Measurements from ENCODE around the gene CLSTN2.

The CLSTN2 gene

DNA sequence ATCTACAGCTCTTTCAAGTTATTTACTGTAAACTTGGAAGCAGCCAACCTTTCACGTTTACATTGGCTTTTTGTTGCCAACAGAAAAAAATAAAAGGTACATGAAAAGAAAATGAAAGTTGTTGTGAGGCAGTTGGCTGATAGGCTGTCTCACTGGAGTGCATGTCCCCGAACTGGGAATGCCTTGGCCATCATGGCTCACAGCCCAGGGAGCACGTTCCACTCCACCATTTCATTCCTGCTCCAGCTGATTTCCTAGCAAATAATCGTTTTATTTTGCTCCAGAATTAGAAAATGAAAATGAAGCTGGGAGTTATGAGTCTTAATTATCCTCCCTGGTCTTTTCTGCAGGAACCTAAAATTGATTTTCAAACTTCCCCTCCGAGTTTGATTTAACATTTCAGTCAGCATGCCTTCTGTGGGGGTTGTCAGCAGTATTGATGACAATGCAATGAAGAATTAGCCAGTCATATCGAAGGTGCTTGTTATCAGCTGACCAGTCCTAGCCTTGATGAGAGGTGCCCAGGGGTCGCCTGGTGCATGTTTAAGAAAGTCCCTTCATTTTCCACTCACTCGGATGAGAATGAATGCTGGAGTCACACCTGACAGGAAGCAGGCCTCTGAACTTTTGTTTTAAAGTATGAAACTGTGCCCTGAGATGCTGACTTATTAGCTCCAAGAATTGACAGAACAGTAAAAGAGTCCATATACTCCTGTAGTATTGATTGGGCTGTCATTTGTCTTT, 449.2 kb downstream of the CLSTN2 start:
- TF ChIP-seq ZNF274 (IDR thresholded peaks at IDR 0.05; ENCODE audit: low read depth, low read length), result no peak

DNA sequence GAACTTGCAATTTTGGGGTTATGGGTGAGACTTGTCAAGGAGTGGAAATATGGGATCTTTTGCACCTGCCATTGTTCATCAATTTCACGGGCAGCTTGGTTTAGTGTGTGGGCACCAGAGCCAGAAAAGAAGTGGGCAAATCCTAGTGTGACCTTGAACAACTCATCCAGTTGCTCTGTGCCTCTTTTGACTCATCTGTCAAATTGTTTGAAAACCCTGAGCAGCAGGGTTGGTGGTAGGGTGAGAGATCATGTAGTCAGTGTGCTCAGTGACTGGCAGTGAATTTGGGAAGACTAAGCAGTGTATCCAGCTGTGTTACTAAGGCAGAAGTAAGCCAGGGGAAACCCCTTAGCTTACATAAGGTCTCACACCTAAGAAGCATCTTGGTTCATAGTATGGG, 449.9 kb downstream of the CLSTN2 start:
- no peak overlapping the region for H3K4me3 ChIP-seq (ENCODE audit: low read length)
- TF ChIP-seq ZNF274 (IDR thresholded peaks at IDR 0.05; ENCODE audit: low read depth, low read length), result no peak

More for the DNA sequence above, 449.2 kb downstream of the CLSTN2 start:
- H3K4me3 ChIP-seq (ENCODE audit: low read length), result no peak overlapping the region

DNA sequence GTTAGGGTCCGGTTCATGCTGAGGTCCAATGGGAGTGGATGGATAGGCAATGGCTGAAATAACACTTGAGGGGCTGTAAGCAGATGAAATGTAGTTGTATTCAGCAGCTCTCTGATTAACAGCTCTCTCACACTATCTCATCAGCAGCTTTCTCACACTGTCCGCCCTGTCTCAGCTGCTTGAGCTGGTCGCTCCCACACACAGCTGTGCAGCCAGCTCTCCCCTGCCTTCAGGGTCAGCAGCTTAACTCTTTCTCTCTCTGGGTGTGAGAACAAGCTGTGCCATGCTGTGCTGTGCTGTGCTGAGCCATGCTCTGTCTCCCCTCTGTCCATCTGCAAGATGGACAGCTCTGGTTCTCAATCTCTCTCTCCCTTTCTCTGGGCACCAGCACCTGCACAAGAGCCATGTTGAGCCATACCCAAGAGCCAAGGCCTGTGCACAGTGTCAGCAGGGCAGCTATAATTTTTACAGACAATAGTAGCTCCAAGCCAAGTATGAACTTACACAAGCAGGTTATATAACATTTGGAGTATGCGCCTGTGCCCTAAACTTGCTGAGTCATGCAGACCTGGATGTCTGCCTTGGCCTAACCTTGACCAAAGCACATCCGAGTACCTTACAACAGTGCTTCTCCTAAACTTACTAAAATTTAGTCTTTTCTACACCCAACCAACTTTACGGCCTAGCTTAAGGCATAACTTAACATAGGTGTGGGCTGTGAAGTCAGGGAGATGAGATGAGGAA, 451.5 kb downstream of the CLSTN2 start:
- TF ChIP-seq ZNF274 (IDR thresholded peaks at IDR 0.05; ENCODE audit: low read depth, low read length), result no peak

DNA sequence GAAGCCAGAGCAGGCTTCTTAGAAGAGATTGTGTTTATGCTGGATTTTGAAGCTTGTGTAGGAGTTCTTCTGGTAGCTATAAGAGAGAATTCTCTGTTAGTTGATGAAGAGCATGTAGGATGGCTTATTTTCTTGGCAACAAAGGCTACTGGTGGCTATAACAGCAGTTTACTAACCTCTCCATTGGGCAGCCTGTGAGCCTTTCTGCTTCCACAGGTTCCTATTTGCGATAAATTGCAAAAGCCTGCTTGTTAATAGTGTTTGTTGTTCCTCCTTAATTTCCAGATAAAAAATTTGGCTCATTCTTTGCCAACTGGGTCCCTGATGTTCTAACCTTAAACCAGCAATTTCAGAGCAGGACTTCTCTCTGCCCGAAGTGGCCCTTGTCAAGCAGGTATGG, 452.3 kb downstream of the CLSTN2 start:
- H3K4me3 ChIP-seq (ENCODE audit: low read length), result no peak overlapping the region

More for the DNA sequence above, 451.5 kb downstream of the CLSTN2 start:
- H3K4me3 ChIP-seq (ENCODE audit: low read length), result no peak overlapping the region

DNA sequence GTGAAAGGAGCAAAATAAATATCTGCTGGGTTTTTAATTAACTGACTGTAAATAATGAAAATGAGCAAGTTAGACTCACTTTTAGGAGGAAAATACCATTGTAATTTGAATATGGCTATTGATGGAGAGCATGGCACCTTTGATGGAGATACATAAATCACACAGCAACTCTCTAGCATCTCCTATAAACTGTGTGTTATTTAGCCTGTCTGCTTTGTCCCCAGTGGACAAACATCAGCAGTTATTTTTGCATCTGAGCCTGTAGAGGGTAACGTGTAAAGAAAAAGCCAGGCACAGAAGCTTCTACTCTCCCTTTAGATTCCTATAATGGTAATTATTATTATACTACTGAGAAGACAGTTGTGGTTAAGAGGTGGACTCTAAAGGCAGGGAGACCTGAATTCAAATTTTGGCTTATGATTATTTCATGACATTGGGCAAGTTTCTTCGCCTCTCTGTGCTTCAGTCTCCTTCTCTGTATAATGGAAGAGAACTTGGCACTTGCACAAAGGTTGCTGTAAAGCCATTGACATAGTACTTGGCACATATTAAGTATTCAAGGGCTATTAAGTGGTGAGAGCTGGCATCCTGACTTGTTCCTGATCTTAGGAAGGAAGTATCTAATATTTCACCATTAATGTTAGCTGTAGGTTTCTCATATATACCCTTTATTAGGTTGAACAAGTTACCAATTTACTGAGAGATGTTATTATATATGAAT, 453.4 kb downstream of the CLSTN2 start:
- no peak overlapping the region for H3K4me3 ChIP-seq (ENCODE audit: low read length)
- TF ChIP-seq ZNF274 (IDR thresholded peaks at IDR 0.05; ENCODE audit: low read depth, low read length), result no peak

More for the DNA sequence above, 452.3 kb downstream of the CLSTN2 start:
- no peak for TF ChIP-seq ZNF274 (IDR thresholded peaks at IDR 0.05; ENCODE audit: low read depth, low read length)

DNA sequence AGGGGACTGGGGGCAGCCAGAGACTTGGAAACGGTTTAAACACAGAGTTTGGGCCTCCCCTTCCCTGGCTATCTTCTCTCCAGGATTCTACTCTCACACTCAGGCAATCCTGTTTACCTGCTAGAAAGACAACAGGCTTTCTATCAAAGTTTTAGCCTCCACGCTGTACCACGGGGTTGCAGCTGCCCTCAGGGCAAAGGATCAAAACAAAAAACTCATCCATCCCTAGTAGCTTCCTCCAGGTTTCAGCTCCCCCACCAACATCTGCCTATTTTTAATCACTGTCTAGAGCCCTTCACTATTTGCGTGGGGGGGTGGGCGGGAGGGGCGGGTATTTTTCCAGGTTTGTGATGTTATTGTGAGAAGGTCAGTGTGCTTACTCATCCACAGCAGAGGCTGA, 456.1 kb downstream of the CLSTN2 start:
- H3K4me3 ChIP-seq (ENCODE audit: low read length), result no peak overlapping the region
- no peak for TF ChIP-seq ZNF274 (IDR thresholded peaks at IDR 0.05; ENCODE audit: low read depth, low read length)

DNA sequence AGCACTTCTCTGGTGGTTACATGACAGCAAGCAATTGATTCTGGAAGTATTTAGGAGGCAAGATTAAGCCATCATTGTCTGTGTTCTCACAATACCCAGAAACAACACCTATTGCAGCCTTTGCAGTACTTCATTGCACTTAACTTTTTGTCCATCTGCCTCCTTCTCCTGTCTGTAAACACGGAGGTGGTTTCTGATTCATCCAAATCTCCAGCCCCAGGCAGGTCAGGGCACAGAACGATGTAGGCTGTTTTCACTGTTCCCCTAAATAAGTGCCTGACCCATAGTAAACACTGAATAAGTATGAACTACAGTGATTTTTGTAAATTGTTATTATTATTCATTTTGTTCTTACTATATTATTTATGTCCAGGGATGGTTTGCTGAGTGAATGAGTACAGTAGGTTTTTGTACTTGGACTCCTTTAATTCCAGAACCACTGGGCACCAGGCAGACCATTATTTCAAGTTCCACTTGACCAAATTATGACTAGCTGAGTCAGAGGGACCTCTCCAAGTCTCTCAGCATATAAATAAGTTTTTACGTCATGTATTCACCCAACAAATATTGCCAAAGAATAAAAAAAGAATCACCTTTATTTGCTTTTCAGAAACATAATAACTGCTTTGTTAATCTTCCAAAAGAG, 459.6 kb downstream of the CLSTN2 start:
- no peak for TF ChIP-seq ZNF274 (IDR thresholded peaks at IDR 0.05; ENCODE audit: low read depth, low read length)
- no peak overlapping the region for H3K4me3 ChIP-seq (ENCODE audit: low read length)

DNA sequence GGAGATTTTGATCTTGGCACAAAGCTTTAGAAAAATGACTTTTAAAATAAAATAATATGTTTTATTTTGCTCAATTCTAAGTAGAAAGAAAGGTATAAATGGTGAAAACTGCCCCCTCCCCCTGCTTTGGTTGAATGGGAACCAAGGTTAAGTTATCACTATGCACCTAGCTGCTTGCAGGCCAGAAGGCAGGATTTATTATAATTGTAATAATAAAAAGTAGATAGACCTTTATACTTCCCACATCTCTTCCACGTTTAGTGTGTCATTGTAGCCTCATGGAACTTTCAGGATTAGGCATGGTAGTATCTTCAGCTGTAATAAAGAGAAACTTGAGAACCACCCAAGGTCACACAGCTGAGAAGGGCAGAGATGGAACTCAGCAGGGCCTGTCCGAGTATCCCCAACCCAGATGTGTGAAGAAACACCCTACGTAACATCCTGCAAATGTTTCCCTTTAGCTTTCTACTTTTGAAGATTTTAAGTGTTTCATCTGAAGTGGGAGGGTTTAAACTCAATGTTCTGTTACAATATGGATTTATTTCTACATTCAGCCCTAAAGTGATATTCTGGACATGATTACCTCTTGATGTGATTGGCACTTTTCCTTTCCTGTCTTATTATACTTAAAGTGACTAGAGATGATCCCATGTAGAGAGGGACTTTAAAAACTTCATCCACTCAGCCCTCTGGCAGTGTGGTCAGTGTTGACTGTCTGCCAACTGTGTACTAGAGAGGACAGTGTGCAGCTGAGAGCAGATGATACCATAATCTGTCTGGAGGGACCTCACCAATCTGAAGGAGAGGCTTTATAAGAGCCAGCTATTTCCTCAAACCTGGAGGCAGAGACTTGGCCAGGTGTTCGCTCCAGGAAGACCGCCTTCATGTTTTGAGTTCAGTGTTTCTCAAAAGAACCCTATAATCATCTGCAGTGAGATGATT, 460.4 kb downstream of the CLSTN2 start:
- H3K4me3 ChIP-seq (ENCODE audit: low read length), result no peak overlapping the region
- no peak for TF ChIP-seq ZNF274 (IDR thresholded peaks at IDR 0.05; ENCODE audit: low read depth, low read length)

DNA sequence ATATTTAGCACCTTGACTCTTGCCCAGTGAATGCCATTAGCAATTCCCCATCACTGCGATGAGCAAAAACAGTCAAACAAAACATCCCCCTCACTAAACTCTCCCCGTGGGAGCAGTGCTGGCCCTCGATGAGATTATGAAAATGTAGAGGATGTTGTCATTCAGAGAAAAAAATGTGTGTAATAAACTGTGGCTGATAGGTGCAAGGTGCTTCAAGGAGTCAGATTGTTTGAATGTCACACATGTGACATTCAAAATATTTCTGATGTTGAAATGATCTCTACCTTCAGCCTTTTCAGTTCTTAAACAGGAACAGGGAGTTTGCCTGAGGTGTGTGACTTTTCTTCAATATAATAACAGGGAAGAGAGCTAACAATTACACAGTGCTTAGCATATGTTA, 461.1 kb downstream of the CLSTN2 start:
- no peak overlapping the region for H3K4me3 ChIP-seq (ENCODE audit: low read length)
- TF ChIP-seq ZNF274 (IDR thresholded peaks at IDR 0.05; ENCODE audit: low read depth, low read length), result no peak

DNA sequence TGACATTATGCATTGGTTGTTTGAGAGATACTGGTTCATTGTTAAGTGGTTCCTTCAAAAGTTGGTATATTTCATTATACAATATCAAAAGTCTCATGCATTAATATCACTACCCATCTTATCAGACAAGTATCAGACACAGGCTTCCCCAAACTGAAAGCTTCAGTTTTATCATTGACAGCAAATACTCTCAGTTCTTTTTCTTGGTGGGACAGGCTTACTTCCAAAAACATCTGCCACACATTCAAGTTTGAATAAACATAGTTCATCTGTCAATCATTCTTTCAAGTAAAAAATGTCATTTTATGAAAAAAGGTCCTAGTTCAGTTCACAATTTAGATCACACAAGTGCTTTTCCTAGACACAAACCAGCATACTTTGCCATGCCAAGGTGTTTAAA, 462.9 kb downstream of the CLSTN2 start:
- no peak overlapping the region for H3K4me3 ChIP-seq (ENCODE audit: low read length)
- TF ChIP-seq ZNF274 (IDR thresholded peaks at IDR 0.05; ENCODE audit: low read depth, low read length), result no peak

DNA sequence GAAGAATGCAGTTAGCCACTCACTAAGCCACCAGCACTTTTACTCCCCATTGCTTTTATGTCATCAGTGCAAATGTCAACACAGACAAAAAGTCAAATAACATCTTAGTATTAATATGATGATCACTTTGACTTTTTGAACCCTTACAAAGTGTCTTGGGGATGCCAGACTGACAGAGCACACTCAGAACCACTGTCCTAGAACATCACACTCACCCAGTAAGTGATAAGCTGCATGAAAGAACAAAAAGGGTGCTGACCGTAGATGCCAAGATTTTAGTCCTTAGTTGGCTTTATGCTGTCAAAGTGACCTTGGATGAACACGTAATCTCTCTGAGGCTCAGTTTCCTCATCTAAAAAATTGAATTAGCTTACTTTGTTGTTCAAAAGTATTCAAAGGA, 463.4 kb downstream of the CLSTN2 start:
- H3K4me3 ChIP-seq (ENCODE audit: low read length), result no peak overlapping the region
- TF ChIP-seq ZNF274 (IDR thresholded peaks at IDR 0.05; ENCODE audit: low read depth, low read length), result no peak

DNA sequence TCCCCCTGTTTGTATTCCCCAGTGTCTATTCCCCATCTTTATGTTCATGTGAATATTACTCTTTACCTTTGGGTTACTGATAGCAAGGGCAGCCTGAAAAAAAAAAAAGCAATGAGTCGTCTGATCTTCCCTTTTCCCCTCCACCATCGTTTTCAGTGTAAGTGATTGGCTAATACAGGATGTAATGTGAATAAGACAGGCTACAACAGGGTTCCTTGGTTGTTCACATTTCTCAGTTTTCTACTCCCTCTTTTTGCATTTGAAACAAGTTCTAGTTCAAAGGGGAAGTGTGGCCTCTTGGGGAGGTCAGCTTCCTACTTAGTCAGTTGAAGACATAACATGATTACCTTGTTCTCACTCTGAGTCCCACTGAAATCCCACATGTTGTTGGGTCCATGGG, 464.9 kb downstream of the CLSTN2 start:
- H3K4me3 ChIP-seq (ENCODE audit: low read length), result no peak overlapping the region
- TF ChIP-seq ZNF274 (IDR thresholded peaks at IDR 0.05; ENCODE audit: low read depth, low read length), result no peak

DNA sequence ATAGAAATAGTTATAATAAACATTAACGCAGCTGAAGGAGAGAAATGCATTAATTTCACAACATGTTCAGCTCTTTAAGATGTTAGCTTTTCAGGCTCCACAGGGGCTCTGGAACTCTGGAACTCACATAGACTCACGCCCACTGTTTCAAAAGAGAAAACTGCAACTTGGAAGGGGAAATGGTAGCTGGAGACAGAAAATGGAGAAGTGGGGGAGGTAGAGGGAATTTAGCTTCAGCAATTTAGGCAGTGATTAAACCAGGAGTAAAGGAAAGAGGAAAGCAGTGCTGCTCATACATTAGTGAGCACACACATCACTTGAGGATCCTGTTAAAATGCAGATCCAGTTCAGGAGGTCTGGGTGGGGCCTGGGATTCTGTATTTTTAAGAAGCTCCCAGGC, 468.1 kb downstream of the CLSTN2 start:
- H3K4me3 ChIP-seq (ENCODE audit: low read length), result no peak overlapping the region
- TF ChIP-seq ZNF274 (IDR thresholded peaks at IDR 0.05; ENCODE audit: low read depth, low read length), result no peak
